IPS-NIHi11 (cell line): Measurements from ENCODE around the gene PITX3.
A peak's percentile ranks its signal among the peaks of the same experiment; 100 is the strongest.
"Not testable (repeated sequence)": the region's sequence is repeated elsewhere in the genome, so short reads cannot be mapped to it uniquely, and the experiment has no call there.

Experiments
- DNase-seq: peaks from one replicate; pipeline ENCODE4 v3.0.0; 2012; ENCODE audit warnings: mixed read lengths, low spot score

PITX3 gene

GRCh38 chr10:102226542-102226870, 14.8 kb downstream of the PITX3 start:
- DNase-seq = no peak

GRCh38 chr10:102225646-102226541, 15.4 kb downstream of the PITX3 start, which contains the start of gene ELOVL3:
TSS of gene ELOVL3 (plus strand) at chr10:102226299. CDS start at chr10:102226549, 250 bp downstream.
- peak; percentile 100 for DNase-seq

GRCh38 chr10:102222797-102223196, 18.5 kb downstream of the PITX3 start:
- DNase-seq = no peak

- no peak for DNase-seq
Observed at GRCh38 chr10:102220612-102221011, 20.7 kb downstream of the PITX3 start.

- DNase-seq = no peak
Observed at GRCh38 chr10:102219370-102219769, 21.9 kb downstream of the PITX3 start.

GRCh38 chr10:102213599-102213998, 27.7 kb downstream of the PITX3 start:
- not testable (repeated sequence) for DNase-seq

GRCh38 chr10:102211615-102212299, 29.6 kb downstream of the PITX3 start:
- DNase-seq = no peak

- no peak for DNase-seq
Observed at GRCh38 chr10:102208311-102209035, 32.8 kb downstream of the PITX3 start.

- DNase-seq = no peak
Observed at GRCh38 chr10:102202386-102202785, 38.9 kb downstream of the PITX3 start.

- DNase-seq = no peak
Observed at GRCh38 chr10:102200751-102201640, 40.3 kb downstream of the PITX3 start.

GRCh38 chr10:102198027-102198426, 43.3 kb downstream of the PITX3 start:
- no peak for DNase-seq

GRCh38 chr10:102196893-102197292, 44.4 kb downstream of the PITX3 start:
- no peak for DNase-seq

GRCh38 chr10:102195296-102195870, 45.9 kb downstream of the PITX3 start:
- no peak for DNase-seq

- DNase-seq = no peak
Observed at GRCh38 chr10:102191956-102192355, 49.4 kb downstream of the PITX3 start.

- DNase-seq = not testable (repeated sequence)
Observed at GRCh38 chr10:102188941-102189898, 52.1 kb downstream of the PITX3 start.

- no peak for DNase-seq
Observed at GRCh38 chr10:102188298-102188940, 52.9 kb downstream of the PITX3 start.

GRCh38 chr10:102185811-102186527, 55.3 kb downstream of the PITX3 start:
- DNase-seq = no peak

- DNase-seq = no peak
Observed at GRCh38 chr10:102185272-102185671, 56.0 kb downstream of the PITX3 start.

- DNase-seq = no peak
Observed at GRCh38 chr10:102184606-102185005, 56.7 kb downstream of the PITX3 start.
